HG02588 (cell line): ENCODE measurements around the gene IFNGR1.
"Not testable (repeated sequence)": the region's sequence is repeated elsewhere in the genome, so short reads cannot be mapped to it uniquely, and the experiment has no call there.

ENCODE experiments used
- ATAC-seq: cut with Tn5 transposase; IDR thresholded peaks from one replicate; pipeline ENCODE4 v1.9.1; 2021; ENCODE audit warnings: mild to moderate bottlenecking, moderate library complexity; ENCODE audit not compliant: unreplicated experiment

The IFNGR1 gene

DNA sequence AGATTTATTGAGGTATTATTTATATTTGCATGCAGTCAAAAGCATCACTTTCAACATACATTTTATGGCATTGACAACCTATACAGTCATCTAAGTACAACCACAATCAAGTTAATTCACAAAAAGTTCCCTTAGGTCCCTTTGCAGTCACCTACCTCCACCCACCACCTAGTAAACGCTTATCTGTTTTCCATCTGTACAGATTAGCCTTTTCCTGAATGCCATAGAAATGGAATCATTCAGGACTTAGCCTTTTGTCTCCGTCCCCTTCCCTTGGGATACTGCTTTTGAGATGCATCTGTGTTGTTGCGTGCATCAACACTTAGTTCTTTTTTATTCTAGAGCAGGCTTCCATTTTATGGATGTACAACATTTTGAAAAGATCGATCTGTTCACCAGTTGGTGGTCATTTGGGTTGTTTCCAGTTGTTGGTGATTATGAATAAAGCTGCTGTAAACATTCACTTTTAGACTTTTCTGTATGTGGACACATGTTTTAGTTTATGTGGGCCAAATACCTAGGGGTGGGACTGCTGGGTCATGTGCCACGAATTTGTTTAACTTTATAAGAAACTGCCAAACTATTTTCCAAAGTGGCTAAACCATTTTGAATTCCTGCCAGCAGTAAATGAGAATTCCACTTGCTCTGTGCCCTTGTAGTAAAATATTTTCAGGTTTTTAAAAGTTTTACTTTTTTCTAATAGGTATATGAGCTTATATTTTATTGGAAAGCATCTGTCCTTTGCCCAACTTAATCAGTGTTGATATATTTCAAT, 17.6 kb upstream of the IFNGR1 start:
- ATAC-seq, result no peak

DNA sequence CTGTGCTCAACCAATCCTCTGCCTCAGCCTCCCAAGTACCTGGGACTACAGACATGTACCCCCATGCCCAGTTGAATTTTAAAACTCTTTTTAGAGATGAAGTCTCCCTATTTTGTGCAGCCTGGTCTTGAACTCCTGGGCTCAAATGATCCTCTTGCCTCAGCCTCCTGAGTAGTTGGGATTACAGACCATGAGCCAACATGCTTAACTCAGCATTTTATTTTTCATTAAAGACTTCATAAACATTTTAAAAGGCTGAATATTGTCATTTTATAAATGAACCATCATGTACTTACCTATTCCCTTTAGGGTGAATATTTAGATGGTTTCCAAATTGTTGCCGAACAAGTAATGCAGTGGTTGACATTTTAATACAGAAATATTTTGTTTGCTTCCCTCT, 16.5 kb upstream of the IFNGR1 start:
- ATAC-seq, result no peak

DNA sequence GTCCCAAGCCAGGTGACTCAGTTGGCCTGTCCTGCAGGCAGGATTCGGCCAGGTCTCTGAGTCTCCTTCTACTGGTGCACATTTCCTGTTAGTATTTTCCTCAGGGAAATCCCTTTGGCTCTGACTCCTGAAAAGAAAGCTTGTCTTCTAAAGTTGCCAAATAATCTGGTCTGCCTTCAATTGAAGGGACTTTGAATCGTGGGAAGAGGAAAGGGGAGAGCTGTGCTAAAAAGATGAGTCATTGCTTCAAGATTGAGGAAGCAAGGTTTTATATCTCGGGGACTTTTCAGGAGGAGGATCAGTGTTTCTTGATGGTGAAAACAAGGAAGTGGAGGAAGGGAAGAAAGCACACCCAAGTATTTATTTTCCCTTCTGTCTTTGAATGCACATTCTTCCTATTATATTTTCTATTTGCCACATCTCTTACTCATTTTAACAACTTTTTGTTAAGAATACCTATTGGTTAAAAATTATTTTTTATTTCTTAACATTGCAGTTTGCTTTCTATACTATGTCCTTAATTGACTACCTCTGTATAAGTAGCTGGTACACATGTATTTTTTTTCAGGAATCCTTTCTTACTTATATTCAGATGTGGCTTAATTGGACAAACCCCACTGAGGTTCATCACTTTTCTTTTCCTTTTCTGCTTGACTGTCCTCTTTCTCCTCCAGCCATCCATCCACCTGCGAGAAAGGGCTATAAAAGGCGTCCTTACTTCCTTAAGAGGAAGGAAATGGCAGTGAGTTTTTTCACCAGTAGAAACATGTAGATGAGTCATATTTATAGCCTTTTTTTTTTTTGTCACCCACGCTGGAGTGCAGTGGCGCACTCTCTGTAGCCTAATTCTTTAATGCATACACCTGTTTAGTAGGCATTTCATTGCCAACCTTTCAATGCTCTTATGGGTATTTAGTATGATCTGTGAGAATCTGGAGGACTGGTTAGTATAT, 15.0 kb upstream of the IFNGR1 start:
- ATAC-seq, result peak; percentile 53

DNA sequence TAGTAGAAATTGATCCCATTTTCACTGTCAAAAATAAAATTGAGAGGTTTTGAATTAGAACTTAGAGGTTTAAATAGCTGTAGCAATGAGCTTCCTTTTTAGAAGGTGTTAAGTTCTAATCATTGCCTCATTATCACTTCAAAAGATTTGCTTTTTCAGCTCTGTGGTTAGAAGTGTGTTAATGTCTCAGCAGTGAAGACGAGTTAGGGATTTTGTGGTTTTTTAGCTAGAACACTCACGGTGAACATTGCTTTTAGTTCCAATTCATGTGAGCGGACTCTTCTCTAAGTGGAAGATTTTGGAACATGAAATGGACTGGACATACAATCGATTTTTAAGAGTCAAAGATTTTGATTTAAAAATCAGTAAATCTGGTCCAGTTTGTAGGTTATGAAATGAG, 12.7 kb upstream of the IFNGR1 start:
- ATAC-seq, result no peak

DNA sequence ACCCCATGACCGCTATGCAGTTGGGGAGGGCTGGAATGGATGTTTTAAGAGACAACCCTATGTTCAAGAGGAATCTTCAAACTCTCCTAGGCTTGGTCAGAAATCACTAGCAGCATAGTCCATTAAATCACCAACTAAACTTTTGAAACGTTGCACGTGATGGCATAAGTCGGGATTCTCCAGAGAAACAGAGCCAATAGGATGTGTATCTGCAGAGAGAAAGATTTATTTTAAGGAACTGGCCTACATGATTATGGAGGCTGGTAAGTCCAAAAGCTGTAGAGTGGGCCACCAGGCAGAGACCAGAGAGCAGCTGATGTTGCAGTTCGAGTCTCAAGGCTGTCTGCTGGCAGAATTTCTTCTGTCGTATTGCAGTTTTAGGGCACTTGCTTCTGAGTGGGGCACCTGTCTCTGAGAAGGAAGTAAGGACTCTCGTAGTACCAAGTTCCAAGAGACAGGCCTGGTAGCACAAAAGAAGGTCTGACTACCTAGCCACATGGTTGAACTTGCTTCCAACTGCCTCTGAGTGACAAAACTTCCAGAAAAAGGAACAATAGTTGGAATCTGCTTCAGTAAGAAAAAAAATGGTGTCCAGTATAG, 11.9 kb upstream of the IFNGR1 start:
- no peak for ATAC-seq

DNA sequence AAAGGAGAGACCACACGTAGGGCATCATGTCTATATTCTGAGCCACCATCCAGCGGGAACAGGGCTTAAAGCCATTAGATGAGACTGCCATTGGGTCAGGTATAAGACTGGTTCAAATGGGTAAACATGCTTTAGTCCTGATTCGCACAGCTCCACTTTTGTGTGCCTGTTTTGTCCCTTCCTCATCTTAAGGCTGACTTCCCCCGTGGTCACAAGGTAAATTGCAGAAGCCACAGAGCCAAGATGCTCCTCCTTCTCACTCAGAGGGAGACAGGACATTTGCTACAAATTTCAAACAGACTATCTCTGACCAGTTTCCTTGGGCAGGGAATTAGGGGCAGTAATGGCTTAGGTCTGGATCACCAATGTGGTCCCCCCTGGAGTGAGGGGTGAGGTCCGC, 11.4 kb upstream of the IFNGR1 start:
- ATAC-seq, result no peak

DNA sequence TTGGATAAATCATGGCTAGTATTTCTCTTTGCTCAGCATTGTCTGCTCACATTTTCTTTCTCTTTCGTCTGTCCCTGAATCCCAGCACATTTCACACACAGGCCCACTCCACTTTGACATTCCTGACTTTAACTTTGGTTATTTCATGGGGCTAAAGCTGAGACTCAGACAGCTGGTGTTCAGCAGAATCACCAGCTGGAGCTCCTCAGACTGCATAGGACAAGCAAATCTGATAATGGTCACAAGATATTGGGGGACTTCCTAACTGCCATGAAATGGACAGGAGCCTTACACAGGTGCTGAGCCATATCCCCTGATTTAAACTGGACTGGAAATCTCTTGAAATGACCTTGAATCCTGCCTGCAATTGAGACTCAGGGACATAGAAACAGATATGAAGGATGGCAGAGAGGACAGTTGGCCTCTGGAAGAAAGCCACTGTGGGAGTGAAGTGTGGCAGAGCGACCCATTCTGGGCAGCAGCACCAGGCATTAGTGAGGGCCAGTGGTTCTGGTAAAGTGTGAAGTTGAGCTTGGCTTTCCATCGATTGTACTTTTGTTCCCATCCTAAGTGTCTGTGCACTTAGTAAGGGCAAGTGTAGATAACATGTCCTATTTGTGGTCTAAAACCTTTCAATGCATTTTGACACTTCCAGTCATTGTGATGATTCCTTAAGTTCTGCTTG, 10.0 kb upstream of the IFNGR1 start:
- no peak for ATAC-seq

DNA sequence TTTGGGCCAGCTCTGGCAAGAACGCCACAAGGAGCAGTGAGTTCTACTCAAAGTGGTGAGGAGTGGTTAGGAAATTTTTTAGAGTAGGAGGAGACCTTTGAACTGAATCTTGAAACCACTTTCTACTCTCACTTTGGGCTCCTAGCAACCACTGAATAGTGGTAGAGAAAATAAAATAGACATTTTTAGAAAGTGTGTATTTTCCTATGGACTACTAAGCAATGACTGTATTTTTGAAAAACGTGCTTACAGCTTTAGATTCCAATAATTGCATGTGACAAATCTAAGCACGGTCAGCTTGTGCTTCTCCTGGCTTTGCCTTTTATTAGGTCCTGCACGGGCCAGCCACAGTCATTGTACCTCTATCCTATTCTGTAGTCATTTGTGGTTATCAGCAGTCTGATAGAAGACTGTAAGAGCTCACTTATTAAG, 8.7 kb upstream of the IFNGR1 start:
- peak; percentile 58 for ATAC-seq

DNA sequence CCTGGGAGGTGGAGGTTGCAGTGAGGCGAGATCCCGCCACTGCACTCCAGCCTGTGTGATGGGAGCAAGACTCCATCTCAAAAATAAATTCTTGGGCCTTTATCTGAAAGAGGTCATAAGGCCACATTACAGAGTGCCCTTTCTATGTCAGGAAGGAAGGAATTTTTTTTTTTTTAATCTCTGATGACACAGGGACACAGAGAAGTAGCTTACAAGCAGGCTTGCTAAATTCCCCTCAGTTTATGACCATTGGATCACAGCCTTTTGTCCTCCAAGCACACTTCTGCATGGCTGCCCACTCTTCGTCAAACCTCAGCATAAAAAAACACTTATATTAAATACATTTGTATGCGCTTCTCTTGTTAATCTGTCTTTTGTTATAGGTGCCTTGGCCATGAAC, 7.5 kb upstream of the IFNGR1 start:
- ATAC-seq, result no peak

DNA sequence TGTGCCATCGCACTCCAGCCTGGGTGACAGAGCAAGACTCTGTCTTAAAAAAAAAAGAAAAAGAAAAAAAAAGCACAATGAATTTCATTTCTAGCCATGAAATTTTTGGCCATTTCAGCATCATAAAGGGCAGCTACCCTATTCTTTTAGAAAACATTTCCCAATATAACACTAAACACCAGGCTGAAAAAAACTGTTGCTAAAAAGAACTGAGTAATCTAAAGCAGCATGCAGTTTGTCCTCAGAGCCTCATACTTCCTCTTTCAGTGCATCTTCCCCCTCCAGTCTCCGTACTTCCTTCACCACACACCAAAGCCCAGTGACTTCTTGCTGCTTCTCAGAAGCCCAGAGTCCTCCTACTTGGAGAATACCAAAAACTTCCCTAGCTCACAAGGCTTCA, 5.6 kb upstream of the IFNGR1 start:
- ATAC-seq, result peak; percentile 60

DNA sequence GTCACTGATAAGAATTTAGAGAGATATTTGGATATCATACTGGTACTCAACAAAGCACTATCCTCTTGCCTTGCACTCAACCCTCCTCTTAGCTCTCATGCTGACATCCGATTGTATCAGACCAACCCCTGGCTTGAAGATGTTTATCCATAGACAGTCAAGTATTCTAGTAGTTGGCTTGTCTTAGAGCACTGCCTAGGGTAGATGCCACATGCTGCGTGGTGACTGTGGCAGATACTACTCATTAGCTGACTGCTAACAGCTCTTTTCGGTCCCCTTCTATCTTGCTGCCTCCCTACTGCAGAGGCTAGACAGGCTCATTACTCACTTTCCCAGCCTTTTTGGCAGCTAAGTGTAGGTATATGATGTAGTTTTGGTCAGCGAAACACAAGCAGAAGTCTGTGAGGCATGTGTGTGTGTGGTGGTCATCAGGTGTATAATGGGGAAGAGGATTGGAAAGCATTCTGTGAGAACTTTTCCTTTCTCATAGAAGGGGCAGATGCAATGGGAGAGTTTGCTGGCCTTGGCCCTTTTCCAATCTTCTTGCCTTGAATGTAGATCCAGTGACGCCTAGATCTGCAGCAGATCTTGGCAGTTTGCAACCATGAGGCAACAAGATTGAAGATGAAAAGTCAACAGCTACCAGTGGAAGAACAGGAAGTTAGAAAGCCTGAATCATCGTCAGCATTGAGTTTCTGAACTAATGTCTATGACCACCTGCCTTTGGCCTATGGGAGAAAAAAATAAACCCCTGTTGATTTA, 4.4 kb upstream of the IFNGR1 start:
- ATAC-seq, result no peak

DNA sequence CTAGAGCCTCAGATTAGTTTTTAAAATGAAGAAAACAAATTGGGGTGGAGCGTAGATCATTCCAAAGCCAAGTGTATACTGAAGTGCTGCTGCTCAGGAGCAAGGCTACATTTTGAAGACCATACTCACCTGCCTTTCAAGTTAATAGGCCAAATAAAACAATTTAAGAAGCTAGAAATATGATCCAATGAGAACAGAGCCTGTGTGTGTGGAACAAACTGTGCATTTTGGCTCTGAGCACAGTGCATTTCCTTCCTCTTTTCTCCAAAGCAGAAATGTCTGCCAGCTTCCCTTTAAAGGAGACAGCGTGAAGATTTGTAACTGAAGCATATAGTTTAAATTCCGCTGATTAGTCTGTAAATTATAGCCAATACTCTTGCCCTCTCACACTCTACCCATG, 3.2 kb upstream of the IFNGR1 start:
- no peak for ATAC-seq

DNA sequence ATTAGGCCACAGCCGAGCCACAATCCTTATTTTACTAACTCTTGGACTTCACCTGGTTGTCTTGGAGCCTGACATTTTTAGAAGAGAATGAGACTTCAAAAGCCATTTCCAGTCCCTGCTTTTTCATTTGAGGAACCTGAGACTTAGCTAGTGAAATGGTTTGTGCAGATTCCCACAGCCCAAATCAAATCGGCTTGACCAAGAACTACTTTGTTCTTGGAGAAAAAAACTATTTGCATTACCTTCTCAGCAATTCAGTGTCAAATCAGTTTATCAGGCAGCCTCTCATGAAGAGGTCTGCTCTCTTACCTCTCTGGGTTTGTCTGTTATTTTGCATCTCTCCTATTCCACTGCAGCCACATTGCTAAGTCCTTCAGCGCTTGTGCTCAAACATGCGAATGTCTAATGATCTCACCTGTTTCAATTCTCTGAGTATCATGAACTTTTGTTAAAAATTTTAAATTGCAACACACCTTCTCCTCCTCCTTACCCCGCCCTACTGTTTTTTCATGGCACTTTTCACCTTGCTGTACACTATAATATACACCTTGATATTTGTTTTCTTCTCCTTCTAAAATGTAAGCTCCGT, 573 bp upstream of the IFNGR1 start:
- no peak for ATAC-seq

DNA sequence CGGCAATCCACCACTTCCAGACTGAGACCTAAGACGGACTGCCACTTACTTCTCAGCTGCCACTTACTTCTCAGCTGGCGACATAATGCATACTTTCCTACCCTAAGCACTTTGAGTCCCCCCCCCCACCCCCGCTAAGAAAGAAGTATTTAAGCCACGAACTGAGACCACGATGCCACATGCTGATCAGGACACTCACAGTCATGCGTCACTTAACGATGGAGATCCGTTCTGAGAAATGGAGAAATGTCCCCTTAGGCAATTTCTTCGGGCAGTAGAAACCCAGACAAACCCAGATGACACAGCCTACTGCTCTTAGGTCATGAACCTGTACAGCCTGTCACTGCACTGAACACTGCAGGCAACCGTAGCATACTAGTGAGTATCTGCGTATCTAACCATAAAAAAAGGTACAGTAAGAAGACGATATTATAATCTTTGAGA, 690 bp downstream of the IFNGR1 start:
- ATAC-seq, result peak; percentile 38

DNA sequence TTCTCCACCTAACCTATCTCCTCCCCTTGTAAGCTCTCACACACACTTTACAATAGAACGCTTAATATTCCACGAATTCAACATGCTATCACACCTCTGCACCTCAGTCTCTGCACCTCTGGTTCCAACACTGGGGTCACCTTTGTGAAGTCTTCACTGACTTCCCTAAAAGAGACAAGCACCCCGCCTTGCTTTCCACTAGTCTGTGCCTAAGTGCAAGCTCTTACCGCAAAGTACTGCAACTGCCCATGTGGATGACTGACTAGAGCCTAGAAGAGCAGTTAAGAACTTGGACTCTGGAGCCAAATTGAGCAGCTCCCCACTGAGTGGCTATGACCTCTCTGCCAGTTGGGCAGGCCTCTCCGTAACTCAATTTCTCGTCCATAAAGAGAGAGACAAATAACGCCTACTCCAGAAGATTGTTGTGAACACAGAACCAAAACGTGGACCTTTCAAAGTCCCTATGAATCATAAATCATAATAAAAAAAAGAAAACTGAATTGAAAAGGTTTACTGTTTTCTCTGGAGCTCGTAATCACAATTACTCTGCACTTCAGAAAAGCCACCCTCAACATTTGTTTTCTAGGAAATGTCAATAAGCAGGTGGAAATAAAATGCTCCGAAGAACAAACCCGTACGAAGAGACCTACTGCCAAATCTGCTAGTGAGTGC, 1.2 kb downstream of the IFNGR1 start:
- no peak for ATAC-seq

DNA sequence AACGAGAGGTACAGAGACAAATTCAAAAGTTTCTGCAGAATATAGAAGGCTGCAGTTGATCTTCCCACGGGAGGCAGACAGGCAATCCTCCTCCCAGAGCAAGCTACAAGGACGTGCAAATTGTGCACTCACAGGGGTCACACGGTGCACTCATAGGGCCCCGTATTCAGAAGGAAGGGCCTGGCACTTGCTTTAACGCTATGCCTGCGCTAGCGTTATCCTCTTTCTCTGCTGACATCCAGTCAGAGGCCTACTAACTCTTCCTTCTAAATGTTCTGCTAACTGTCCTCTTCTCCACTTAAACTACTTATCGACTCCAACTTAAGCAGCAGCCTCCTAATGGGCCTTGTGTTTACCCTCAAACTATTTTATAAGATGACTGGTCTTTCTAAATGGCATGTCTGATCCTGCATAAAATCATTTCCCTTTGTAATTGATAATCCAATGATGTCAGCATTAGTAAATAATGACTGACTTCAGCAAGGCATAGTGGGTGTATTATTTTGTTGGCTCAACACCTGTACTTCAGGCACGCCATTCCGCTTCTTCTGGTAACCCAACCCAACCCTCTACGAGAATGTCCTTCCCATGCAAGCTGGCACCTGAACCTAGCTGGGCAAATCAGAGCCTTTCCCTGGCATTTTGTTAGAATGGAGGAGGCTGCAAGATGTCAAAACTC, 2.2 kb downstream of the IFNGR1 start:
- ATAC-seq, result no peak

DNA sequence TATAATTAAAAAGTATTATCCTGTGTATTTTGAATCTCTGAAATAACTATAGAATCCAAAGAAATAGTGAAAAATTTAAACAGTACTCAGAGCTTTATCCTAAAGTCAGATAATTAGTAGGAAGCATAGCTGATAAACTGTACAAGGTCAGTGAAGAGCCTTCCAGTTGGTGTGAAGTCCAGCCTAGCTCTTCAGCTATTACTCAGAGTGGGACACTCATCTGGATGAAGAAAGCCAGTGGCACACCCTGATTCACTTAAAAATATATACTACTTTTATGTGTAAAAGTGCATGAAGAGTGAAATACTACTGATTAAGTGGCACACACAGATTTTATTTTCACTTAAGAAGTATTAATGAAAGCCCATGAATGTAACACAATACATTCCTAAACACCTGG, 3.1 kb downstream of the IFNGR1 start:
- ATAC-seq, result no peak

DNA sequence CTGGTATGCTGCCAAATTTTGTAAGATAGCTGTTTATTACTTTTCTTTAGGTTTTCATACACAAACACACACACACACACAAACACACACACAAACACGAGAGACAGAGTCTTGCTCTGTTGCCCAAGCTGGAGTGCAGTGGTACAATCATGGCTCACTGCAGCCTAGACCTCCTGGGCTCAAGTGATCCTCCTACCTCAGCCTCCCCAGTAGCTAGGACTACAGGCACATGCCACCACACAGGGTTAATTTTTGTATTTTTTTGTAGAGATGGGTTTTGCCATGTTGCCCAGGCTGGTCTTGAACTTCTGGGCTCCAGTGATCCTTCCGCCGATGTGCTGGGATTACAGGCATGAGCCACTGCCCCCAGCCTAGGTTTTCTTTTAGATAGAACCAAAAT, 3.6 kb downstream of the IFNGR1 start:
- ATAC-seq, result not testable (repeated sequence)

DNA sequence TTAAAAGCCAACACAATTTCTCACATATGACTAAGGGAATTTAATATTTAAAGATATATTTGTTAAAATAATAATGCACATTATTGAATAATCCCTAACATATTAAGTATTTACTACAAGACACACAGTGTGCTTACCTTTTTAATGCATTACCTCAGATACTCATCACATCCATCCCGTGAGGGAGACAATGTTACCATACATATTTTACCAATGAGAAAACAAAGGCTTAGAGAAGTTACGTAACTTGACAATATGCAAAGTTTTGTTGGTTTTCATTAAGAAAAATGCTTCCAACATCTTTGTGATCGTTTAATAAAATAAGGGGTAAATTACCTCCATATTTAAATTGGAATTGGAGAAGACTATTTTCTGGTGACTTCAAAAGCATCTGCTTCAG, 4.3 kb downstream of the IFNGR1 start:
- no peak for ATAC-seq
